ENCODE results near the gene AKIP1.

AKIP1 gene

GRCh38 chr11:8963569-8964323 is 52.8 kb downstream of the AKIP1 start:
- DNase-seq: peak; percentile 54

- DNase-seq: peak; percentile 68
Observed at GRCh38 chr11:8964324-8965320, 53.6 kb downstream of the AKIP1 start, which contains the start of gene TMEM9B. TSS of gene TMEM9B (minus strand) at chr11:8964442. CDS start at chr11:8964313, 129 bp downstream.

DNA sequence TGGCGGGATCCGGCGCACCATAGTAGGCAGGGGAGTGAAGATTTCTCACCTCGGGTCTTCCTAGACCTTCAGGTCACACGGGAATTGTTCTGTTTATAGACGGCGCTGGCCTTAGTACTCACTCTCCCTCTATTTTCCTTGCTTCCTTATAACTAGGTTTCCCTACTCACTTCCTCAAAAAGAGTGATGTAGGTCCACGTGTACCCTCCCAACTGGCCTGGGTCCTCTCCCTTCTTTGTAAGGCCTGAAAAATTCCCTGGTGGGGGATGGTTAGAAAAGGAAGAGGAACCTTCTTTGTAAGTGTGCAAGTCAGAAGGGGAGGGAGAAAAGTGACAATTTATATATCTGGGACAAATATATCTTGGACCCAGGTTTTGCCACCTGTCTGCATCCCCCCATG is 56.2 kb downstream of the AKIP1 start:
- DNase-seq: no peak
